Aortic smooth muscle cell (primary cell): ENCODE measurements around the gene RETREG1. TPM values are rescaled to one million over a fixed set of nuclear protein-coding genes. Genes with fewer than 3 reads are reported as not detected.

Experiments used
- total RNA-seq: library from RNA; depleted of rRNA; stranded (reverse); fragments of >200 nt; gene quantifications from 2 replicates; pipeline ENCODE4 v1.2.3, GENCODE V29; 2014

RETREG1 gene
- total RNA-seq = 1.1 and 1.6 TPM in 2 replicates

GRCh38 chr5:16616536-16617273 is at the start of gene RETREG1:
TSS of gene RETREG1 (minus strand) at chr5:16616997. CDS start at chr5:16616971, 26 bp downstream.

GRCh38 chr5:16465544-16466432 is 151.0 kb downstream of the RETREG1 start, which contains the start of gene ZNF622:
TSS of gene ZNF622 (minus strand) at chr5:16465800. CDS start at chr5:16465665, 135 bp downstream.

Other genes with a start within 250 kb of the RETREG1 start
- gene ZNF622, start 151.2 kb downstream of the RETREG1 start, total RNA-seq = 48.7 and 56.1 TPM in 2 replicates